Neuron (in vitro differentiated cells): ENCODE measurements around the gene ME1.
"Not testable (repeated sequence)": the region's sequence is repeated elsewhere in the genome, so short reads cannot be mapped to it uniquely, and the experiment has no call there.

Experiments
- H2AFZ ChIP-seq: one replicate; pipeline ENCODE4 v1.6.1; 2013; ENCODE audit warnings: low read depth, mild to moderate bottlenecking, inconsistent platforms, low read length, moderate library complexity
- H3K27me3 ChIP-seq: one replicate; pipeline ENCODE4 v1.6.1; 2013; ENCODE audit warnings: low read length; ENCODE audit not compliant: insufficient read depth
- H3K36me3 ChIP-seq: one replicate; pipeline ENCODE4 v1.6.1; 2013; ENCODE audit warnings: low read length; ENCODE audit not compliant: insufficient read depth
- H3K4me1 ChIP-seq: one replicate; pipeline ENCODE4 v1.6.1; 2013; ENCODE audit warnings: low read length; ENCODE audit not compliant: insufficient read depth
- H3K4me3 ChIP-seq: 2 replicates; pipeline ENCODE4 v1.5.1; 2013; ENCODE audit warnings: mild to moderate bottlenecking, low read length, moderate library complexity
- H3K9me3 ChIP-seq: one replicate; pipeline ENCODE4 v1.6.1; 2013; ENCODE audit warnings: low read length

Gene ME1

GRCh38 chr6:83368577-83368976, 62.3 kb downstream of the ME1 start:
- no peak overlapping the region for H2AFZ ChIP-seq
- H3K36me3 ChIP-seq: no peaks in the 10 kb centered on the region
- no peaks in the 10 kb centered on the region for H3K27me3 ChIP-seq
- no peak overlapping the region for H3K4me3 ChIP-seq
- H3K9me3 ChIP-seq: no peaks in the 10 kb centered on the region
- no peaks in the 10 kb centered on the region for H3K4me1 ChIP-seq

- no peaks in the 10 kb centered on the region for H3K4me1 ChIP-seq
- no peaks in the 10 kb centered on the region for H3K27me3 ChIP-seq
- no peaks in the 10 kb centered on the region for H3K9me3 ChIP-seq
- H2AFZ ChIP-seq: no peak overlapping the region
- no peaks in the 10 kb centered on the region for H3K36me3 ChIP-seq
- no peak overlapping the region for H3K4me3 ChIP-seq
Measured at GRCh38 chr6:83367104-83367503, 63.7 kb downstream of the ME1 start.

- H2AFZ ChIP-seq: no peak overlapping the region
- no peaks in the 10 kb centered on the region for H3K36me3 ChIP-seq
- no peaks in the 10 kb centered on the region for H3K27me3 ChIP-seq
- no peak overlapping the region for H3K4me3 ChIP-seq
- H3K4me1 ChIP-seq: no peaks in the 10 kb centered on the region
- no peaks in the 10 kb centered on the region for H3K9me3 ChIP-seq
Measured at GRCh38 chr6:83365931-83366330, 64.9 kb downstream of the ME1 start.

- not testable (repeated sequence) for H3K9me3 ChIP-seq, H2AFZ ChIP-seq, H3K4me3 ChIP-seq, H3K27me3 ChIP-seq, H3K36me3 ChIP-seq, H3K4me1 ChIP-seq
Measured at GRCh38 chr6:83362349-83362748, 68.5 kb downstream of the ME1 start.

- Histone ChIP-seq H3K4me1 (no peaks in the 10 kb centered on the region), H3K27me3 (no peaks in the 10 kb centered on the region), H3K36me3 (no peaks in the 10 kb centered on the region), H3K4me3 (no peak overlapping the region), H3K9me3 (no peaks in the 10 kb centered on the region), H2AFZ (no peak overlapping the region)
Measured at GRCh38 chr6:83359638-83360037, 71.2 kb downstream of the ME1 start.

GRCh38 chr6:83354747-83355146, 76.1 kb downstream of the ME1 start:
- H3K4me1 ChIP-seq: no peaks in the 10 kb centered on the region
- no peaks in the 10 kb centered on the region for H3K27me3 ChIP-seq
- no peaks in the 10 kb centered on the region for H3K9me3 ChIP-seq
- no peak overlapping the region for H2AFZ ChIP-seq
- H3K4me3 ChIP-seq: no peak overlapping the region
- no peaks in the 10 kb centered on the region for H3K36me3 ChIP-seq

- Histone ChIP-seq H3K9me3 (no peaks in the 10 kb centered on the region), H3K36me3 (no peaks in the 10 kb centered on the region), H3K4me1 (no peaks in the 10 kb centered on the region), H2AFZ (no peak overlapping the region), H3K27me3 (no peaks in the 10 kb centered on the region), H3K4me3 (no peak overlapping the region)
Measured at GRCh38 chr6:83352424-83353061, 78.3 kb downstream of the ME1 start.

- H3K36me3 ChIP-seq: no peaks in the 10 kb centered on the region
- no peaks in the 10 kb centered on the region for H3K27me3 ChIP-seq
- no peaks in the 10 kb centered on the region for H3K9me3 ChIP-seq
- no peak overlapping the region for H2AFZ ChIP-seq
- H3K4me3 ChIP-seq: no peak overlapping the region
- no peaks in the 10 kb centered on the region for H3K4me1 ChIP-seq
Measured at GRCh38 chr6:83343121-83343520, 87.7 kb downstream of the ME1 start.

GRCh38 chr6:83341765-83342164, 89.1 kb downstream of the ME1 start:
- H3K27me3 ChIP-seq: no peaks in the 10 kb centered on the region
- H3K4me1 ChIP-seq: no peaks in the 10 kb centered on the region
- H3K36me3 ChIP-seq: no peaks in the 10 kb centered on the region
- H3K9me3 ChIP-seq: no peaks in the 10 kb centered on the region
- H3K4me3 ChIP-seq: no peak overlapping the region
- H2AFZ ChIP-seq: no peak overlapping the region

- H3K4me3 ChIP-seq, H3K27me3 ChIP-seq, H3K4me1 ChIP-seq, H3K36me3 ChIP-seq, H2AFZ ChIP-seq, H3K9me3 ChIP-seq: not testable (repeated sequence)
Measured at GRCh38 chr6:83333916-83334315, 96.9 kb downstream of the ME1 start.

GRCh38 chr6:83333500-83333899, 97.4 kb downstream of the ME1 start:
- Histone ChIP-seq H3K27me3 (no peaks in the 10 kb centered on the region), H3K9me3 (no peaks in the 10 kb centered on the region), H3K4me3 (no peak overlapping the region), H3K4me1 (no peaks in the 10 kb centered on the region), H2AFZ (no peak overlapping the region), H3K36me3 (no peaks in the 10 kb centered on the region)

- H3K4me3 ChIP-seq: no peak overlapping the region
- H2AFZ ChIP-seq: no peak overlapping the region
- no peaks in the 10 kb centered on the region for H3K36me3 ChIP-seq
- H3K4me1 ChIP-seq: no peaks in the 10 kb centered on the region
- H3K9me3 ChIP-seq: no peaks in the 10 kb centered on the region
- H3K27me3 ChIP-seq: peaks cover 2% of the 10 kb centered on the region
Measured at GRCh38 chr6:83314693-83315092, 116.2 kb downstream of the ME1 start.

- H2AFZ ChIP-seq: no peak overlapping the region
- H3K36me3 ChIP-seq: no peaks in the 10 kb centered on the region
- peaks cover 2% of the 10 kb centered on the region for H3K27me3 ChIP-seq
- H3K4me1 ChIP-seq: no peaks in the 10 kb centered on the region
- no peaks in the 10 kb centered on the region for H3K9me3 ChIP-seq
- no peak overlapping the region for H3K4me3 ChIP-seq
Measured at GRCh38 chr6:83313882-83314281, 117.0 kb downstream of the ME1 start.

- Histone ChIP-seq H2AFZ (no peak overlapping the region), H3K4me3 (no peak overlapping the region), H3K27me3 (peaks cover 2% of the 10 kb centered on the region), H3K4me1 (no peaks in the 10 kb centered on the region), H3K9me3 (no peaks in the 10 kb centered on the region), H3K36me3 (no peaks in the 10 kb centered on the region)
Measured at GRCh38 chr6:83311231-83311630, 119.6 kb downstream of the ME1 start.
